ENCODE measurements around the gene CDH3.

Gene CDH3

DNA sequence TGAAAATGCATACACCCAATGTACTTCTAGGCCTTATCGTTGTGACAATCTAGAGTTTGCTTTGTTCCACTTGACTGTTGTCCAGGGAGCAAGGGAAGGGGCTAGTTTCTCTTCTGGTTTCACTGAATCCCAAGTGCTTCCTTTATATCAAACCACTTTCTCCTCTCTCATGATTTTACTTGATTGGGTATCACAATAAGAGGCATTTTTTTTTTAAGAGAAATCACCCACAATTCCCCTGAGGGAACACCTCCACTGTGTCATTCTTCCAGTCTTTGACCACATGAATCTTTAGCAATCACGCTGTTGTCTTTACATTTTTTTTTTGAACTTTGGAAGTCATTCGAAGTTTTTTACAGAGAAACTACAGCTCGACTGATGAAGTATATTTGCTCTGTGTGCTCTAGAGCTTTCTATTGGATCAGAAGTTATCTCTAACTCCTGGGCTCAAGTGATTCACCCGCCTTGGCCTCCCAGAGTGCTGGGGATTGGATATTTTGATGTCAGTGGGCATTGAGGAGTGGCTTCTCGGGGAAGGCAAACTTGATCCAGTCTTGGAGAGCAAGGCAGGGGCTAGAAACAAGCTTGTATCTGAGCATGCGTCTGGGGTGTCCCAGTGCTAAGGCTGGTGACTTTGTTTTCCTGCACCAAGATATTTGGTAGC is 95.0 kb downstream of the CDH3 start:
- no peak for DNase-seq

DNA sequence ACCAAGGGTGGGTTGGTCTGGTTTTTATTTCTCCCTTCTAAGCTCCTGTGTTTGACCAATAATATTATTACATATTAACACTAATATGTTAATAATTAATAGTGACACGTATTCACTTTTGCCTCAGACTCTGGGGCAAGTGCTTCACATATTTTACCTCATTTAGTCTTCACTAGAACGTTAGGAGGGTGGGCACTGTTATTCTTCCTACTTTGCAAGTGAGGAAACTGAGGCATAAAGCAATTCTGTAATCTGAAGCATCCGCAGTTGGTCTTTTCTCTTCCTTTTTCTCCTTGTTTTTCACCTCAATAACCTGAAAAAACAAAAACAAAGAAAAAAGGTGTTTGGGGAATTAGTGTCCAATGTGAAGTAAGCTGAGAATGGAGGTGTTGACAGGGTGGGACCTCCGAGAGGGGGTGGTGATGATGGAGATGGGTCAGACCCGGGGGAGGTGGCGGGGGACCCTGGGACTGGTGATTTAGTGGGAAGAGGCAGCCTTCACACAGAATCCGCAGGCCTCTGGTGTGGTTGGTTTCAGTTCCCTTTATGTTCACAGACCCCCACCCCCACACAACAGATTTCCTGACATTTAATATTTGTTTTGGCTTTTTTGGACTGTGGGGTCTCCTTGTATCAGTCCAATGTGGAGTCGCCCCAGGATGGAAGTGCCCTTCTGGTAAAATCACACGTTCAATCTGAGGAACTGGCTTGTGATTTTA is 95.7 kb downstream of the CDH3 start:
- DNase-seq: no peak

DNA sequence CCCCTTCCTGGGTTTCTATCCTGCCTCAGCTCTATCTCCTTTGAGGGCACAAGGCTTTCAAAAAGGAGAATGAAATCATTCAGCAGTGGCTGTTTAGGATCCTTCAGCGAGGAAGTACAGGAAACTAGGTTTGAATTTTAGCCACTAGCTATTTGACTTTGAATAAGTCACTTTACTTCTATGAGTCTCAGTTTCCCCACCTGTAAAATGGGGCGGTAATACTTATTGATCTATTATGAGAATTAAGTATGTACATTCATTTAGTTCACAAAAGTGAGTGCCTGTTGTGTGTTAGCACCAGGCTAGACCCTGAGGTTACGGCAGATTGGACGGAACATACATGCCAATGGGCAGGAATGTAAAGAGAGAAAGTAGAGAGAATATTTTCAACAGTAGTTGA is 98.6 kb downstream of the CDH3 start:
- no peak for DNase-seq

DNA sequence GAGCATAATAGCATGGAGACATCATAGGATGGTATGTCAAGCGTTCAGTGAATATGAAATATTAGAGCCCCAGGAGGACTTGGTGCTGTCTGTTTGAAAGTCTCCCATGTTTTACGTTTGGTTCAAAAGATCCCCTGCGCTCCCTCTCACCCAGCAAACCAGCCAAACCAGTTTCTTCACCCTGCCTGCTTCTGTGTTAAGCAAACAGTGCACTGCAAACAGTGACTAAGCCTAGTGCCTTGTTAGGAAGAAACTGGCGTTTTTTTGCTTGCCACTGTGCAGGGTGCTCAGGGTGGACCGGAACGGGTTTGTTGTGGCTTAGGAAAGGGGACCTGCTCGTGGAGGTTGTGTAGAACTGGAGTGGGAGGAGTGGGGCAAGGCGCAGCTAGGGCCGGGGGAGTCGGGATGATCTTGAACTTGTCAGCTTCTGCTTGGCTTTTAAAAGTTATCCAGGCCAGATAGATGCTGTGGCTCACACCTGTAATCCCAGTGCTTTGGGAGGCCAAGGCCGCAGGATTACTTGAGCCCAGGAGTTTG is 99.7 kb downstream of the CDH3 start:
- peak; percentile 45 for DNase-seq

DNA sequence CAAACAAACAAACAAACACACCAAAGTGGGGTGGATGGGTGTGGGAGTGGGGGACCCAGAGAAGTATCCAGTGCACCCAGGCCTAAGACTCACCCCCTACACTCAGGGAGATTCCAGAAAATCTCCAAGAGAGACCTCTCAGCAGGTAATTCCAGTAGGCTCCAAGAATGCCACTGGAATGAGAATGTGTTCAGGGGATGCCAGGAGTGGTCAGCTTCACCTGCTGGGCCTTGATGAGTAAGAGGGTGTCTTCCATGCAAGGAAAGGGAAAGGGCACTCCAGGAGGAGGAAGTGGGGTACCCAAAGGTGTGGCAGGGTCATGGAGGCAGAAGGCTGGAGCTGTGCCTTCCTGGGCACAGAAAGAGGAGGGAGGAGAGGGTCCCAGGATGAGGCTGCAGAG is 101.8 kb downstream of the CDH3 start:
- no peak for DNase-seq

DNA sequence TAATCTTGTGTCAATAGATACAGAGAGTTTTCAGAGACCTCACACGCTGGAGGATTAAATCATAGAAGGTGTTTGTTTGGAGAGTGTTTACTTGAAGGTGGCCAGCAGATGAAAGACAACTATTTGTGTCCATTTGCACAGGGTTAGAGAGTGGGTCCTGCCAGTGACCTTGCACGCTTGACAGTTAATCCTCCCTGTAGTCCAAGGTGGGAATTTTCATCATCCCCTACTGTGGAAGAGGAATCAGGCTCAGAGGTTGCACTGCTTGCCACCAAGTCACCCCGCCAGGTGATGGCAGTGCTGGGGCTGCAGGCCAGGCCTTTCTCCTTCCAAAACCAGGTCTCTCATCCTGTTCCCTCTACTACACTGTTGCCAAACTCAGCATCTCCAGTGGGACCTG is 104.3 kb downstream of the CDH3 start:
- no peak for DNase-seq
